AG08395 (cell line): Measurements from ENCODE around the gene PLA2G4E.

ENCODE experiments used
- DNase-seq: peaks from one replicate; pipeline ENCODE4 v3.0.0; 2012; ENCODE audit warnings: mixed read lengths, low spot score

The PLA2G4E gene

DNA sequence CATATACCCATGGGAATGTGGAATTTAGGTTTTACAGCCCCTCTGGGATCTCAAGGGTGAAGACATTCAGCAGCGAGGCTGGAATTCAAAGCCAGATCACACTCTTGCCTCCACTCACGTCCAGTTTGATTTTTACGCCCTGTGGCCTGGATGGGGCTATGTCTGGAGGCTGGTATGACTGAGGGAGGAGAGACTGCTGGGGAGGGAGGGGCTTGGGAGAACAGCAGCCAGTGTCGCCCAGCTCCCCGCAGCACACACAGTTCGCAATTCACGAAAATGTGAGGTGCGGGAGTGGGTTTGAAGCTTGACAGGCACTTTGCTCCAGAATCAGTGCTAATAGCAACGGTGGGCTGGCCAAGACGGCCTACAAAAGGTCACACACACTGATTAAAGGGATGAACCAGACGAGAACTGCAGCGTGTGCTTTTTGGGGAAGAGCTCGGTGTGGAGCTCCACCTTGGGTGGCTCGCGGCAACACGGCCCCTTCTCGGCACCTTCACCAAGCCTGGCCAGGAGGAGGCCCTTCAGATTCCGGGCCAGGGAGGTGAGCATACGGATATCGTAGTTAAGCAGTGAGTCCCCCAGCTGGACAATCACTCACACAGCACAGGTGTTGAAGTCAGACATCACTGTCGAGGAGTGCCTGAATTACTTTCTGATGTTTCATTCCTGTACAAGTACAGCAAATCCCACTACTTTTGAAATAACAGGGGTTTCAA, 64.9 kb downstream of the PLA2G4E start:
- DNase-seq: peak; percentile 29

DNA sequence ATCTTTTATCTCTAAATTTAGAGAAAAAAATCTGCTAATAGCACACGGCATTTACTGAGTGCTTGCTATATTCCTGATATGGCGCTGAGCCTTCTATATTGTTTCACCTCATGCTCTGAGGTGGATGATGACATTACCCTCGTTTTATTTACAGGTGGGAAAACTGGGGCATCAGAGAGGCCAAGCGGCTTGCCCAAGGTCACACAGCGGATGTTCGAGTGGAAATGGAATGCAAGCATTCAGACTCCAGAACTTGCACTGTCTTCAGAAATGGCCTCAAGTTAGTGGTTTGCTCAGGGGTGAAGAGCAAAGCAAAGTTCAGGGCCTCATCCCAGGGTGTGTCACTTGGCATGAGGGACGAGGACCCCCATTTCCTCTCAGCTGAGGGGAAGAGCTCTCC, 65.7 kb downstream of the PLA2G4E start:
- no peak for DNase-seq

DNA sequence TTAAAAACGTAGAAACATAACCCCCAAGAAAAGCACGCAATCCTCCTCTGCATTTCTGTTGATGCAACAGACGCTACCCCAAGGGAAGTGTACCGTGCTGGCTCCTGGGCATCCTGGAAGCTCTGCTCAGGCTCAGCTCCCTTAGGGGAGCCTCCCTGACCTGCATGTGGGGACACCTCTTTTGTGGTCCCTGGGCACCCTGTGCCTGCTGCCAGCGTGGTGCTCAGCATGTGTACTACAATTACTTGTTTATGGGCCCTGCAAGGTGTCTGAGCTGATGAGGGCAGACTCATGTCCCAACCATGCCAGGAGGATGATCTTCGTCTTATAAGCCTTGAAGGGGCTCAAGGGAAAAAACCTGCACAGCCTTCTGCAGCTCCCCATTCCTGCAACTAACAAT, 66.8 kb downstream of the PLA2G4E start:
- no peak for DNase-seq

DNA sequence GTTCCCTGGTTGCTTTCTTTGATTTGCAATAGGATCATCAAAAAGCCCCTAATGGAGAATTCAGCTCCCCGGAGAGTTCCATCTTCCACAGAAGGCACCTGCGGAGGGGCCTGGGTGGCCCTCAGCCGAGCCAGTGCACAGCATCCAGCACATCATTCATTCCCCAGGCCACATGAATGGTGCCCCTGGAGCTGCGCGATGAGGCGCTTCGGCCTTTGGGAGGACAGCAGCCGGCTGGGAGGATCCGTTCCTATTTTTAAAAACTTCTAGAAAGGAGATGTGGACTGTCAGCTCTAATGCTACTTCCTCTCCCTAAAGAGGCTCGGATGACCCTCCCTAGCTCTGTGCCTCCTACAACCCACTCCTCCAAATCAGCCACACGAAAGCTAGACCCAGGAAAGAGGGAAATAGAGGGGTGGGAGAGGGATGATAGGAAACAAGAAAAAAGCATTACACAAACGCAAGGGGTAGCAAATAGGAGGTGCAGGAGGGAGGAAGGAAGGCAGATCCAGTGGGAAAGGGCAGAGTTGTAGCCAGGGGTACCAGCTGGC, 68.8 kb downstream of the PLA2G4E start:
- no peak for DNase-seq

DNA sequence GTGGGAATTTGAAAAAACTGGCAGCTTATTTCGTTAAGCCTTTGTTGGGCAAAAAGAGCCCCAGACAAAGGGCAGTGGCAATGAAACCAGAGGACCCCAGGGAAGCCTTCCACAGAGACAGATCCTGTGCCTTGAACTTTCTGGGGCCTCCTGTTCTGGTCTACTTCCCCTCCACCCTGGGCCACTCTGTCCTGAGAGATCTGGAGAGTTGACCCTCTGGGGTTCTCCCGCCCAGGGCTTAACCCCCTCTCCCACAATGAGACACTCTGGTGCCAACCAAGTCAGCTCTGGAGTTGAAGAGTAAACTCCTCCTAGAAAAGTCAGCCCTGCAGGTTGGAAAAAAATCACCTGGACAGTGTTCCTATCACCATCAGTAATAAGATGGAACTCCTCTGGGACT, 69.3 kb downstream of the PLA2G4E start:
- DNase-seq: no peak

DNA sequence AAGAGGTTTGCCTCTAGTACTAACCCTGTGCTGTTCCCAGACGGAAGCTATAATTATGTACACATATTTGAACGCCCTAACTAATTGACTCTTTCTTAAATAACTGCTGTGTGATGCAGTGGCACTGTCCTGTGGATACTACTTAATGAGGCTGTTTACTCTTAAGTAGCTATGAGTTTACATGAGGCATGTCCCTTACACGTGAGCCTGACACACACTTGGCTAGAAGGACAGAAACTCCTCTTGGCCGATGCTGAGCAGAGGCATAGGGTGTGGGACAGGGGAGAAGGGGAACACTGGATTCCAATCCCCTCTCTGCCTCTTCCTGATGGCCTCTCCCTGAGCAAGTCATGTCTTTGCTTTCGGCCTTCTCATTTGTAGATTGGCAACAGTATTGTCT, 70.4 kb downstream of the PLA2G4E start:
- no peak for DNase-seq

DNA sequence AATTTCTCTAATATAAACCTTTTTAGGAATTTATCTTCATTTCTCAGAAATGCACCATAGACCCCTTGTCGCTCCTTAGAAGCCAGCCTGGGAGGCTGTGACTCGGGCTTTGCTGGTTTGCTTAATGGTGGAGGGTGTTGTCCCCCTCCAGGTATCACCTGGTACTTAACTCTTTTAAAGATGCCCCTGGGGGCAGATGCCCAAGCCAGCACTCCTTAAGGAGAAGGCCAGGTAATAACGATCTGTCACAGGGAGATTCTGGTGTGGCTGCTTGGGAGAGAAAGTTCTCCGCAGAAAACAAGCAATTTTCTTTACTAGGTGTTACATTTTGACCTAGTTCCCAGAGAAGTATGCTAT, 70.7 kb downstream of the PLA2G4E start:
- no peak for DNase-seq

DNA sequence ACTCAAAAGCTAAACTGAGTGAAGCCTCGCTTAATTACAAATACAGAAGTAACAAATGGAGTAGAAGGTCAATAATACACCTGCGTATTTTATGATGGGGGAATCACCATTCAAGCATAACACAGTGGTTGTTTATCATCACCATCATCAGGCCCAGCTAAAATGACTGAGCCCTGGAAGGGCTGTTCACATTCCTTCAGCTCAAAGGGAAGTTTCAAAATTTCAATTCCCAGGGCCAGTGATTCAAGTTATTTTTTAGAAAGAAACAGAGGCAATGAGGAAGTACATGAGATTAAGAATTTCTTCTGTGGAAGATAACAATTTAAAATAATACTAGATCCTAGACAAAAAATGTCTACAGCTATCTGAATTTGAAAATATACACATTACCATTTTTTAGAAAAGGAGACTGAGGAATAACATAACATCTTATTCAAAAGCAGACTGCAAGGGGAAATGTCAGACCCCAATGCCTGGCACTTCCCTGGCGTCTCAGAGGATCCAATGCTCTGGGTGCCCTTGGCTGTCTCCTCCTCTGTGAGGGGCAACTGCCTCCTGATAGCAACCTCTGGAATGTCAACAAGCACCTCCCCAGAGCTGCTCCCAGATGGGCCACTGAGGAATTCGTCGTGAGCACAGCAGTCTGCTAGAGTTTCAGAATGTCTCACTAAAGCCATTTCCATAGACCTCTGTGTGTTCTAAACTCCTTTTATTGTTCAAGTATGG, 71.3 kb downstream of the PLA2G4E start:
- no peak for DNase-seq

DNA sequence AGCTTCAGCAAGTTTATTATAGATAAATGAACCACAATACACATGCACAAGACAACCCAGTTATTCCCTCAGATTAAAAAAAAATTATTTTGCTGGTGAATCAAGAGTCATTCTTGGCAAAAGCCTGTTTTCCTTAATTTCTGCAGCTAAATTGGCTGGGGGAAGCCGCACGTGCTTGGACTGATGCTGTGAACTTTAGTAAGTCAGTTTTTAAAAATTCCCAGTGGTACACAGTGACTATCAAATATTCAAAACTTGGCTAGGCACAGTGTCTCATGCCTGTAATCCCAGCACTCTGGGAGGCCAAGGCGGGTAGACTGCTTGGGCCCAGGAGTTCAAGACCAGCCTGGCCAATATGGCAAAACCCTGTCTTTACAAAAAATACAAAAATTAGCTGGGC, 72.4 kb downstream of the PLA2G4E start:
- DNase-seq: no peak

DNA sequence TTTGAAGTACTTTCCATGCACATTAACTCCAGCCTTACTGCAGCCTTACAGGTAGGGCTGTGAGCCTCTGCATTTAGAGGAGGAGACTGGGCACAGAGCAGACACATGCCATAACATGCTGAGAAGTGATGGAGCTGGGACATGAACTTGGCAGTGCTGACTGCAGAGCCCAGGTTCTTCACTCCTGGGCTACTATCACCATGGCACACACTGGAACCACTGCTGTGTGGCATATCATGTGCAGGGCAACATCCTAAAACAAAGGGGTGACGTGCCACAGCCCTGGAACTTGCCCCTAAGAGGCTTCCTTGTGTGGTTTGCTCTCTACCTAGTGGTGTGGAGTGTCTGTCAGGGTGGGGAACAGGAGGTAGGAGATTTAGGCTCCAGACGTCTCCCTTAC, 73.9 kb downstream of the PLA2G4E start:
- no peak for DNase-seq

DNA sequence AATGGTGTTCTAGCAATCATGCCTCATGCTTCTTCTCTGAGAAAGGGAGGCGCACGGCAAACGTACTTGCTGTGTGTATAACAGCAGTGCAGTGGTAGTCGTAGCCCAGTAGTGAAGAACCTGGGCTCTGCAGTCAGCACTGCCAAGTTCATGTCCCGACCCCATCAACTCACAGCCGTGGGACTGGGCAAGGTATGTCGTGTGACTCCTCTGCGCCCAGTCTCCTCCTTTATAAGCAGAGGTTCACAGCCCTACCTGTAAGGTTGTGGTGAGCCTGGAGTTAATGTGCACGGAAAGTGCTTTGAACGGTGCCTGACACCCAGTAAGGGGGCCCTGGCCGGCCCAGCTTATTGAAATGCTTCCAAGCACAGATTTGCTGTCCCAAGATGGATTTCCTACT, 75.1 kb downstream of the PLA2G4E start:
- DNase-seq: no peak

DNA sequence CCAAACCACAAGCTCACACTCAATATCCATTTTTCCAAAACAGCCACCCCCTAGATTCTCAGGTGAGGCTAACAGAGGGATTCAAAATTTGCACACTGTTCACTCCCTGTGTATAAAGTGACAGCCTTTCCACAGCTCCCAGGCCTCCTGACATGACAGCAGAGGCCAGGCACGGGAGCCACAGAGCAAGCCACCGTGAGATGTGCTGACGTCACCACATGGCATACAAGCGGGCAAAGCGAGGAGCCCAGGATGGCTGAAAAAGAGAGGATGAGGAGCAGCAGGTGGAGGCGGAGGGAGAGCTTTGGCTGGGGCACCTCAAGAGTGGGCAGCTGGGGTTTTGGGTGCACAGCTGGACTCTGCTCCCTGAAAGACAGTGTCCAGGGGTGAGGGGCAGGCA, 75.6 kb downstream of the PLA2G4E start:
- DNase-seq: no peak

DNA sequence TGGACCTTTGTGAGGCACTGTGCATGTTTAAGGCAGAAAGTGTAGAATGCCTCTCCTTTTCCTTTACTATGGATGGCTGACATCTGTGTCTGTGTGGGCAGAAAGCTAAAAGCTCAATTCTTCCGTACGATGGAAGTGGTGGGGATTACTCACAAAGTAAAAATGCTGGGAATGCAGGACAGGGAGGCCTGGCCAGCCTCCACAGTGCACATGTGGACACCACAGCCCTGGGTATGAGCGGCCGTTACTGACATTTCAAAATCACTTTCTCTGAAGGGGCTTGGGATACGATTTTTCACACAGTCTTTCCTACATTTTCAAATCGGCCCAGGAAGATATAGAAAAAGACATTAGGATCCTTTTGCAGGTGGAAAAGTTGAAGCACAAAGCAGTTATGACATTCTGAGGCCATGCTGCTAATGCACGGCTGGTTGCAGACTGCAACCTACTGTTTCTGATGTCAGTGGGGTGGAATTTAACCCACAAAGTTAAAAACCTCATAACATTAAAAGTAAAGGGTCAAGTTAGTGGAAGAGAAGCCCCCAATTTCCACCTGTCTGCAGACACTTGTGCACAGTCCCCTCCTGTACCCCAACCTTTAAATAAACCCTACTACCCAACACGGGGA, 76.4 kb downstream of the PLA2G4E start:
- DNase-seq: peak; percentile 92

DNA sequence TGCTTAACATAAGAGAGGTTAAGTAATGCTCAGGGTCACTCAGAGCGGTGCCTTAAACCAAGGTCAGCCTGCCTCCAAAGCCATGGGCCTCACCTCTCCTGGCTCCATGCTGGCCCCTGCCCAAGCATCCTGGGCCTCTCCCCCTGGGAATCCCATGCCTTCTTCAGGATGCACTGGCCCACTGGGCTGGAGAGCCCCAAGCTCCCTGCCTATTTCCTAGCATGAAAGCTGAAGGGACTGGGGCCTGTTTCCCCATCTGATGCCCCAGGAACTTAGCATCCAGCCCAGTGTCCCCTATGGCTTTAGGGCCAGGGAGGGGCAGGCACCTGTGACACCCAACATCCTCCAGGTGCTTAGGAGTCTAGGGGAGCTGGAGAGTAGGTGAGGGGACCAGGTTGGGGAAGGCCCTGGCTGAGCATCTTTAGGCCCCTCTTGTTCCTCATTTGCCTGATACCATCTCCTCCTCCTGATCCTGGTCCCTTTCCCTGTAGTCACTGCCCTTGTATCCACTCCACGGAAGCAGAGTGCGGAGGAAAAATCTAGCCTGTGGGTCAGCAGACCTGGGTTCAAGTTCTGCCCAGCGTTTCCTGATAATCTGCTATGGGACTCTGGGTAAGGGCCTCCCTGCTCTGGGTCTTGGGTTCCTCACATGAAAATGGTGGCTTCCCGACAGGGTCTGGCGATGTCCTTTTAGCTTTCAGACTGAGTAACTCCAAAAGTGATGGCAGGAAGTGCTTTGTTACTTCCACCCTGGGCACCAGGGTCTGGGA, 77.1 kb downstream of the PLA2G4E start:
- no peak for DNase-seq

DNA sequence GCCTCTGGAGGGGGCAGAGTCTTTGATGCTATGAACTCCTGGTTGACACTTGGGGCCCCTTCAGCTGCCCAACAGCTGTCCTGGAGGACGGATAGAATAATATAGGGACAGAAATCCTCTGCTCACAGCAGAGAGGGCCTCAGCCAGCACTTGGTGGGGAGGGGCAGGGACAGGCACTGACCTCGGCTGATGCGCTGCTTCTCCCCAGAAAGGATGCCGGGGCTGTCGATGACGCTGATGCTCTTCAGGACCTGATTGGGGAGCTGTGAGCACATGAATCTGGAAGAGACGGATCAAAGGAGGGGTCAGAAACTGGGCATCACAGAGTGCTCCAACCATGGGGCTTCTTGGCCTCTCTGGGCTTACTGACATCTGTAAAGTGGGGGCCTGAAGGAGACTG, 78.0 kb downstream of the PLA2G4E start:
- no peak for DNase-seq

DNA sequence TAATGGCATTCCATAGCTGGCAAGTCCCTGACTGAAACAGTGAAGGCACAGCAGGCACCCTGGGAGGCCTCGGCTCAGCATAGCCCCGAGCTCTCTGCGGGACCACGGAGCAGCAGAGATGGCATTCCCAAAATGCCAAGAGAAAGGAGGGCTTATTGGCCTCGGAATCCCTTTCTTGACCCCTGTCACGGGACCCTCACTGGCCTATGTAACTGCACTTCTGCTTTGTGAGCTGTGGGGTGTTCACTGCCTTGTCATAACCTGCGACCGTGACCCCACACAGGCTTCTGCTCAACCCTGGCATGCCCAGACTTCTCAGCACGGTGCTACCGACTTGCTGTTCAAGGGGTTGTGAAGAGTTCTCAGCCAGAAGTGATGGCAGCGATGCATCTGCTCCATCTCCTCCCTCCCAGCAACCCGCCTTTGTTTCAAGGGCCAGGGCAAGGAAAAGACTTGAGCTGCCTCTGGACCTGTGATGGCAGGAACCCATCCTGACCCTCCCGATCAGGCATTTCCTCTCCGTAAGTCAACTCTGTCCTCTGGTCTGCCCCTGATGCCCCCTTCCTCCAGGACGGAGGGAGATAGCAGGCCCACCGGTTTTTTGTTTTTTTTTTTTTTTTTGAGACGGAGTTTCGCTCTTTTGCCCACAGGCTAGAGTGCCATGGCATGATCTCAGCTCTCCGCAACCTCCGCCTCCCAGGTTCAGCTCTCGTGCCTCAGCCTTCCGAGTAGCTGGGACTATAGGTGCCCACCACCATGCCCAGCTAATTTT, 79.0 kb downstream of the PLA2G4E start:
- no peak for DNase-seq

DNA sequence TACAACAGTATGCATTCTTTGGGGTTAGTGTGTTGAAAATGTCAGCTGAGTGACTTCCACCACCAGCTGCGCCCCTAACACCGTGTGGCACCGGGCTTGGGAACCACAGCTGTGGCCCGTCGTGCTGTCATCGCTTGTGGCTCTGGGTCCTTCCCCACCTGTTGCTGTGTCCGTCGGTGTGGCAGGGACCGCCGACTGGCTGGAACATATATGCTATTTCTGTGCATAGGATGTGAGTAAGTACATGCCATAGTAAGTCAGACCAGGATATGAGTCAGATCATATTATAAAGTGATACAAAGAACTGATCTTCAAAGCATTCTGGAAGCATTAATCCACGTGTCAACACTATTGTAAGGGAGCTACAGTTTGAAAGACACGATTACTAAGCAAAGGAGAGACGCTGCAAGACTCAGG, 80.4 kb downstream of the PLA2G4E start:
- peak; percentile 44 for DNase-seq

DNA sequence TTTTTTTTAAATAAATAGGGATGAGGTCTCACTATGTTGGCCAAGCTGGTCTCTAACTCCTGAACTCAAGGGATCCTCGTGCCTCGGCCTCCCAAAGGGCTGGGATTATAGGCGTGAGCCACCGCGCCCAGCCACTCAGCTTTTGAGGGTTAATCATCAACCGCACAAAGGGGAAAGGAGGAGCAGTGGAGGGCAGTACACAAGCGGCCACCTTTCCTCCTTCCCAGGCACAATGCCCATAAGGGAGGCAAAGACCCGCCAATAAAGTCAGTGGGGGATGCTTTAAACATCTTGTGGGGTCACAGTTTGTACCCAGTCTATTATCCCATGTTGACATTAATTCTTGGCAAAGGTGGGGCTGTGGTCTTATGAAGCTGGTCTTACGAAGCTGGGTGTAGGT, 80.9 kb downstream of the PLA2G4E start:
- no peak for DNase-seq

DNA sequence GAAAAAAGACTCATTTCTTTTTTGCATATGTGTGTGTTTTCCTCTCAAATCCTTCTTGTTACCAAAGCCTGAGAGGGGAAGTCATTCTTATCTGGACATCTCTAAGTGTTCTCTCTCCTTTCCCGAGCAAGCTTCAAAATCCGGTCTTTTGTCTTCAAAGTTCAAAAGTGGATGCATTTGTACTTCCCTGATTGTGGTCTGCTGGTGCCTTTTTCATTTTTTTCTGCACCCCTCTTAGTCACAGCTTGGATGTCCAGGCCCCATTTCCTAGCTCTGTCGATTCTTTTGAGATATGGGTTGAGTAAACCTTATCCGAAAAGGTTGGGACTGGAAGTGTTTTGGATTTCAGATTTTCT, 83.3 kb downstream of the PLA2G4E start:
- no peak for DNase-seq

DNA sequence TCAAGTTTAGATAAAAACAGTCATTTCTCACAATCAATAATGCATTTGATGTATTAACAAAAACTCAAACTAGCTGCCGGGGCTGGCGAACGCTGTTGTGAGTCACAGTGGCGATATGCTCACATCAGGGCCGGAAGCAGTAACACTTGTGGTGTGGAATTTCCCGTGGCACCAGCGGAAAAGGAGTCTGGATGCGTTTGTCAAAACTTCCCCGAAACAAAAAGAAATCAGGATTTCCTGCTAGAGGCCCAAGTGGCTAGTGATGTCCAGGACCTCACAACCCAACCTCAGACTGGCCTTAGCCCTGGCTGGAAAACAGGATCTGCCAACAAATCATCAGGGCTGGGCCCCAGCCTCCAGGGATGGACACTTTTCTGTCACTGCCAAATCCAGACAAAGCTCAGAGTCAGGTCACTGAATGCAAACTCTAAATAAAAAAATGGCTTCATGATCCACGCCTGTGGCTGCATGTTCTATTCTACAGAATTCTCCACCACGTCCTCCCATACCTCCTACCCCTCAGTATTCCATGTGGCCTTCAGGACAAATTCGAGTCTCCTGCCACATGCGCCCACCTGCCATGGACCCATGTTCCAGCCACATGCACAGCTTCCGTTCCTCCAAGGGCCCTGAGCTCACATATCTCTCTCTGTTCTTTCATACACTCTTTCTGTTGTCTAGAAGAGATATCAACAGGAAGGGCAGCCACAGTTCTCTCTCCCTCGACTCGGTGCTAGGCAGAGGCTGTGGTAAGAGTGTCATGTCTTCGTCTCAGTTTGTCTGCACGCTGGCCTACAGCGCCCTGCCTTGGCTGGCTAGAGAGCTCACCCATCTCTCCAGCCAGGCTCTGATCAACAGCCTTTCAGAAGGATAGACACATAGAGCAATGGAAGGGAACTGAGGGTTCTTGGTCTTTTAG, 83.9 kb downstream of the PLA2G4E start:
- no peak for DNase-seq

DNA sequence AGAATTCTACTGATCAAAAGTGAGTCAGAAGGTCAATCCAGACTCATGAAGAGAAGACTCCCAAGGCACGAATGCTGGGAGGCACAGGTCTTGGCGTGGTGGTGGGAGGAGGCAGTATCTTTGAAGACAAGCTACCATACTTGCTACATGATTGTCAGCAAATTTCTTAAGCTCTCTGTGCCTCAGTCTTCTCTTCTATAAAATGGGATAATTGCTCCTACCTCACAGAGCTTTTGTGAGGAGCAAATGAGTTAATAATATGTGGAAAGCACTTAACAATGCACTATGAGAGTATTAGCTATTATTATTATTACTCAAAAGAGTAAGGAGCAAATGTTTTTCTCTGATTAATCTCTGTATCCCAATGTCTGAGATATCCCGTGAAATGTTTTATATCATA, 84.7 kb downstream of the PLA2G4E start:
- no peak for DNase-seq
